ENCODE results near the gene LRRC26.
A peak's percentile ranks its signal among the peaks of the same experiment; 100 is the strongest.

Gene LRRC26

DNA sequence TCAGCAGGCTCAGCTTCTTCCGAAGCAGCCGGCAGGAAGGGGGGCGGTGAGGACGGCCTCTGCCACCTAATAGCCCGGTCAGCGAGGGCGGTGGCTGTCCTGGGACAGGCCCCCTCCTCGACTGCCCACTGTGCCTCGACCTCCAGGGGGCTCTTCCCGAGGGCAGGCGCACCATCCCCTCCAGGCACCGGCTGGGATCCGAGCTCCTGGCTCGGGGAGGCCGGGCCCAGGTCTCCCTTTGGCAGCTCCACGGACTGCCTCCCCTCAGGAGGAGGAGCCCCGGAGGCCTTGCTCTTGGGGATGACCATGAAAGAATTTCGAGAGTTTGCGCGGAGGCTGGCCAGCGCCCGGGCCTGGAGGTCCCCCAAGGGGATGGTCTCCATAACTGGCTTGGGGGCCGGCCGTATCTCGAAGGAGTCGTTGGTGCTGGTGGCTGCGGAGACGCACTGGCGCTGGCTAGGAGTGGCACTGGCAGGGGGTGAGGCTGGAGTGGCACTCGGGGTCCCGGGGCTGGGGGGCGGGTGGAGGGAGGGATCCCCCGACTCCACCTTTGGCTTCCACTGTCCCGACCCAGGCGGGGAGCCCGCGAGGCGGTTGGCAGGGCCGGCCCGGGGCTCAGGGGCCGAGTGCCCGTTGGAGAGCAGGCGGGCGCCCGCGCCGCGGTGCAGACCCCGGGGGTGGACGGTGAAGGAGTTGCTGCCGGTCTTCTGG, 29.7 kb upstream of the LRRC26 start:
- DNase-seq (ENCODE audit: low read depth in 1 of 2, low spot score in 1 of 2), result no peak

DNA sequence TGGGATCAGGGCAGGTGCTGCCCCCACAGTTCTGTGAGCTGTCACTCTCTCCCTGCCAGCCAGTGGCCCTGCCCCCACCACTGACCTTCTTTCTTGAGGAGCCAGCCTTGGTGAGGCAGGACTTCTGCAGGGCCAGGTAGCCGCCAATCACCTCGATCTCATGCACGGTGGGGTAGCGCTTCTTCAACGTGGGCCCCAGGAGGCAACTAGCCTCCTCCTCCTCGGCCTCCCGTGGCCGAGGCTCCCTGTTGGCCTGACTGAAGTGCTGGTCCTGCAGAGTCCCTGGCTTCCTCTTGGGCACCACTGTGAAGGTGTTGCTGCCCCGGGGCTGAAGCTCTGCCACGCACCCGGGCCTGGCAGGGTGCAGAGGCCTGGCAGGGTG, 29.0 kb upstream of the LRRC26 start:
- no peak for DNase-seq (ENCODE audit: low read depth in 1 of 2, low spot score in 1 of 2)

DNA sequence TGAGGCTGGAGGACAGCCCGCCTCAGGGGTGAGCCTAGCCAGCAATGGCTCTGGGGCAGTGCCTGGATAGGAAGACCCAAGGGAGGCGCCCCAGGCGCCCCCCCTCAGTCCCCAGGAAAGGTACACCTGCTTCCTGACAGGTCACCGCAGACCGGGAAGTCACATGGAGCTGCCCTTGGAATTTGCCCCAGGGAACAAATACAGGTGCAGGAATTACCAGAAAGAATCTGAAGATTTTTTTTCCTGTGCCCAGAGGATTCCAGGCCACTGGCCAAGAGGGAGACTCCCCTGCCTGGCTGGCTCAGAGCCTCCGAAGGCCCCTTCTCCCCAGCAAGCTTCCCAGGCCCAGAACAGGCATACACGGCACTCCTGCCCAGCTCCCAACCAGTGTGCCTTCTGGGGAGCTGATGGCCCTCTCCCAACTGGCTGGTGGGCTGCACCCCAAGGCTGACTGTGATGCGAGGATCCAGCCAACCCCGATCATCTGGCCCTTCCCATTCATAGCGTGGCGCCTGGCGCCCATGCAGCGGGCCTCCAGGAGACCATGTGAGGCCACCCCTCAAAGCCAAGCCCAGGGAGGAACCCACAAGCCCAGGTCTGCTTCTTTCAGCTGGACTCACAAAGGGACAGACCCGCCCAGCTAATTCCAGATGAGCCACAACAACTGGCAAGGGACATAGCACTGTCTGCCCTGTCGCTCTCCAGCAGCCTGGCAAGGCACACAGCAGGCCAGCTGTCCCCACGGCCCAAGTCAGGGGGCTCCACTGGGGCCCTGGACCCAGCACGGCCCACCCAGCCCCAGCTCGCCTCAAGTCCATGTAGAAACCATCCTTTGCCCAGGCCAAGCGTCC, 28.4 kb upstream of the LRRC26 start:
- DNase-seq (ENCODE audit: low read depth in 1 of 2, low spot score in 1 of 2), result no peak

DNA sequence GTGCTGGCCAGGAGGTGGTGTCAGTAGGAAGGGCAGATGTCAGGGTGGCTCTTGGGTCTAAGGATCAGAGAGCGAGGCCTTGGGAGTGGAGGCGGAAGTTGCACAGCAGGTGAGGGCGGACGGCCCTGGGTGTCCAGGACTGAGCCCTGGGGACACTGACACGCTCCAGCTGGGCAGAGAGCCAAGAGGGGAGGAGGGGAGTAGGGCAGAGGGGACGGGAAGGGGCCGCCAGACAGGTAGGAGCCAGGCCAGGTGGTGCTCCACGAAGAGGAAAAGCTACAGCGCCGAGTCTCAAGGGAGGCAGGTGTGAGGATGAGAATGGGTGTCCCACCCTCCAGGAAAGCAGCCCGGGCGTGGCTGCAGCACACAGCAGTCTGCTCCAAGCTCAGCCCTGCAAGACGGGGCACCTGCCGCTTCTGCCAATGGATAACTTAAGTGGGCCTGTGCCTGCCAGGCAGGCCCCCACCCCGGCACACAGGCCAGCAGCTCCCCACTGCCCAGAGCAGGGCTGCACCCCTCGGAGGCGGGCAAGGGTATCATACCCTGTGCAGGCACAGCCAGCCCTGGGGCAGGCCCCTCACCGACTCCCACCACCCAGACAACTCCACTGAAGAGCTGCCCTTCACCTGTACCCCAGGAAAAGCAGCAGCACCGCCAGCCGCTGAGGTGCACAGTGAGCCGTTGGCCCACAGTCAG, 25.8 kb upstream of the LRRC26 start:
- no peak for DNase-seq (ENCODE audit: low read depth in 1 of 2, low spot score in 1 of 2)

DNA sequence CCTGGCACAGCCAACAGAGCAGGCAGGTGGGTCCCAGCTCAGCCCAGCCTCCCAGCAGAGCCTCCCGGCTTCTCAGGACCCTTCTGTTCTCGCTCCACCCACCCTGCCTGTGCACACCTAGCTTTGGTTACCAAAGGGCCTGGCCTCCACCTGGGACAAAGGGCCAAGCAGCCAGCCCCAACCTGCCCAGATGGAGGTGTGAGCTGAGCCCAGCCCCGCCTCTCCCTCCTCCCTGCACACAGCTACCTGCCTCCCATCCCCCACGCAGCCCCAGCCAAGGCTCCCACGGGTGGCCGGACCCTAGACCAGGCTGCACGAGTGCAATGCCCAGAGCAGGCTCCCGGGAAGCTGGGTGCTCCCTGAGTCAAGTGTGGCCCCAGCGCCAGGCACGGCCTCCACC, 25.1 kb upstream of the LRRC26 start:
- no peak for DNase-seq (ENCODE audit: low read depth in 1 of 2, low spot score in 1 of 2)

DNA sequence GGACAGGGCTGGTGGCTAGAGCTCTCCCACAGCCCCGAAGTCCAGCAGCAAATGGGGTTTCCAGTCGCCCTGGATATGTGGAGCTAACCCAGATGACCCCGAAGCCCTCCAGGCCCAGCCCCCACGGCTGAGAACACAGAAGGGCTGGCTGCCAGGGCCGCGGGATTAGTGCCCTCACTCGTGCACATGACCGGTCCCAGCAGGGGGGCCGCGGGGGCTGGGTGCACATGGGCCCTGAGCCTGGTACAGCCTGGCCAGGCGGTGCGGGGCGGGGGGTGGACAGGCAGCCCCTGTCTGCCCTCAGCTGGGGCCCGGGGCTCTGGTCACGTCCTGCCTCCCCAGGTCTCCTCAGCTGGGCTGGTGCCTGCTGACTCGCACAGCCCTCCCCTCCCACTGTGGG, 24.5 kb upstream of the LRRC26 start:
- DNase-seq (ENCODE audit: low read depth in 1 of 2, low spot score in 1 of 2), result no peak

DNA sequence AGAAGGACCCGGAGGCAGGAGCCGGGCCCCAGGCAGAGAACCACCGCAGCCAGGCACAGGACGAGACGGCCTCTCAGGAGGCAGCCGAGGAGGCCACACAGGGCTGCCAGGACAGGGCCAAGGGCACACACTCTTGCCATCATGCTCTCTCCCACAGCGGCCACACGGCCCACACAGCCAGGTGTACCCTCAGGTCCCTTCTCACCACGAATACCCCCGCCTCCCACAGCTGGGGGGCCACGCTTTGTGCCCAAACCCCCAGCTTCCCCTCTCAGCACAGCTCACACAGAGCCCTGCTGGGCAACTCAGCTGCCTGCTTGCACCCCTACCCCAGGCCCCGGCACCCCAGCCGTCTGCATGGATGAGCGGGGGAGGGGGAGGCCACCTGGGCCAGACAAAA, 23.9 kb upstream of the LRRC26 start:
- DNase-seq (ENCODE audit: low read depth in 1 of 2, low spot score in 1 of 2), result no peak

DNA sequence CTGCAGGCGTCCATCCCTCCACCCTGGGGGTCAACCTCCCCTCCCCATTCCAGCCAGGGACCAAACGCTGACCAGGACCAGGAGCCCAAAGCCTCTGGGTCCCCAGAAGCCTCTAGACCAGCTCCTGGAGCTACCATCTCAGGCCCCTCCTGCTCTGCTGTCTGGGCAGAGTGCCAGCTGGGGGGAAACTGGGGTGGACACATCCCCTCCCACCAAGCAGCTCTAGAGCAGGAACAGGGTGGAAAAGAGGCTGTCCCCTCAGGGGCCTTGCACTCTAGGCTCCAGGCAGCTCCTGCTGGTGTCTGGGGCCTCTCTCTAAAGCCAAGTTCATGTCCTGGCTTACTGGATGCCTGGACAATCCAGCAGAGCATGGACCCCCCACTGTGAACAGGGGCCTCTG, 23.0 kb upstream of the LRRC26 start:
- DNase-seq (ENCODE audit: low read depth in 1 of 2, low spot score in 1 of 2), result no peak

DNA sequence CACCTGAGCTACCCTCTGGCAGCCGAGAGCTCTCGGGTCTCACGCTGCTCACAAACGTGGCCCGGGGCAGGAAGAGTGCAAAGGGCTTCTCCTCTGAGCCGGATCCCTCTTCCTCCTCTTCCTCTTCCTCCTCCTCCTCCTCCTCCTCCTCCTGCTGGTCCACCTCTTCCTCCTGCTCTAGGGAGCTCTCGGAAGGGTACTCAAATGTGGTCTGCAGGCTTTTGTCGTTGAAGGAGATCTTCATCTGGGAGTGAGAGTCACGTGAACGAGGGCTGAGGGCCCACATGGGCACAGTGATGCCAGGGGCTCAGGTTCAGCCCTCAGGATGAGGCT, 22.6 kb upstream of the LRRC26 start:
- DNase-seq (ENCODE audit: low read depth in 1 of 2, low spot score in 1 of 2), result no peak

DNA sequence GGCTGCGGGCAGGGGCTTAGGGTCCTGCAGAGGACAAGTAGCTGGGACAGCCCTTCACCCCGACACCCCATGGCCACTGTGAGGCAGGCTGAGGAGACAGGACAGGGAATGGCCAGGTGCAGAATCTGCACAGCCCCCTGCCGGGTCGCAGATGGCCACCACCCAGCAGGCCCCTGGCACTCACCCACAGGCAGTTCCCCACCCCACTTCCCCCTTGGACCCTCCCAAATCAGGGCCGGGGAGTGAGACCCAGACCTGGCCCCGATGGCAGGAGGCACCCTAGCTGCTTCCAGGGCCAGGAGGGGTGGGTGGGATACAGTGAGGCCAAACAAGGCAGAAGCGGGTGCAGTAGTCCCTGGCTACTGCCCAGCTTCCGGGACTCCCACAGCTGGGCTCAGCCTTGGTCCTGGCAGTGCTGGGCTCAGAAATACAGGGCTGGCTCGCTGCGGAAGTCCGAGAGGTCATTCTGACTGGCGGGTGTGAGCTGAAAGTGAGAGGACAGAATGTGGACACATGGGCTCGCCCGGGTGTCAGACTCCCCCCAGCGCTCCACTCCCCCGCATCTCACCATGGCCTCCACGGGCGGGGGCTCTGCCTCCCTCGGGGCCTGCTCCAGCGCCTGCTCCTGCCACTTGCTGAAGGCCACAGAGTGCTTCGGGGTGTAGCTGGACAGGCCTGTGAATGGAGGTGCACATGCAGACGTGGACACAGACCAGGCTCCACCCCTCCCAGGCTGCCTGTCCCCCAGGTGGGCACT, 22.0 kb upstream of the LRRC26 start:
- DNase-seq (ENCODE audit: low read depth in 1 of 2, low spot score in 1 of 2), result no peak

DNA sequence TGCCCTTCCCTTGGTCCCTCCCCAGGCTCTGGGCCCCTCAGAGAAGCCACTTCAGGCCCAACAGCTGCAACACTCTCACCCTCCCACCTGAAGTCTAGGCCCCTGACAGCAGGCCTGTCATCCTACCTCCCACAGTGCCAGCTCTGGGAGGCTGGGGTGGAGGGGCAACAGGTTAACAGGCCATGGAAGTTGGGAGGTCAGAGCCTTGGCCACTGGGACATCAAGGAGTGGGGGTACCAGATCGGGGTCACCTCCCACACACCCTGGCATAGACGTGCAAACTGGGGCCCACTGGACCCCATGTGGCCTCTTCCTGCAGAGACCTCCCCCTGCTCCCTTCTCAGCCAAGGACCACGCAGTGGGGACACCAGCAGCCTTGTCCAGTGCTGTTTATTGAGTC, 21.4 kb upstream of the LRRC26 start:
- no peak for DNase-seq (ENCODE audit: low read depth in 1 of 2, low spot score in 1 of 2)

DNA sequence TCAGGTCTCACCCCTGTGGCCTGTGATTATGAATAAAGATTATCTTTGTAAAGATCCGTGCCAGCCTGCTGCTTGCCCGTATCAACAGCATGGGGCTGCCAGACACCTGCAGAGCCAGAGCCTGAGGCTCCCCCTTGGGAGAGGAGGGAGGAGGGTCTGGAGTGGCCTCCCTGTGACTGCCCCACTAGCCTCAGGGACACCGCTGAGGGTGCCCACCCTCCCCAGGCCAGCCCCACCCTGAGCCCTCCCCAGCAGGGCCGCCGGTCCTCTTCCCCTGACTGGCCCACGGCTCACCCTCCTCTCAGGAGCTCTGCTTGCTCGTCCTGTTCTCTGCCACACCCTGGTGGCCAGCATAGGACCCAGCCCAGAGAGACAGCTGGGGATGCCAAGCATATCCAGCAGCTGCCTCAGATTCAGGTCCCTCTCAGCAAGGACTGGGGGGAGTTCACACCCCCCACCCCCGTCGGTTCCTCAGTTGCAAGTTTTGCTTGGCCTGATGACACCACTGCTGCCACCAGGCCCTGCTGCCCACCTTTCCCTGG, 20.5 kb upstream of the LRRC26 start:
- no peak for DNase-seq (ENCODE audit: low read depth in 1 of 2, low spot score in 1 of 2)

DNA sequence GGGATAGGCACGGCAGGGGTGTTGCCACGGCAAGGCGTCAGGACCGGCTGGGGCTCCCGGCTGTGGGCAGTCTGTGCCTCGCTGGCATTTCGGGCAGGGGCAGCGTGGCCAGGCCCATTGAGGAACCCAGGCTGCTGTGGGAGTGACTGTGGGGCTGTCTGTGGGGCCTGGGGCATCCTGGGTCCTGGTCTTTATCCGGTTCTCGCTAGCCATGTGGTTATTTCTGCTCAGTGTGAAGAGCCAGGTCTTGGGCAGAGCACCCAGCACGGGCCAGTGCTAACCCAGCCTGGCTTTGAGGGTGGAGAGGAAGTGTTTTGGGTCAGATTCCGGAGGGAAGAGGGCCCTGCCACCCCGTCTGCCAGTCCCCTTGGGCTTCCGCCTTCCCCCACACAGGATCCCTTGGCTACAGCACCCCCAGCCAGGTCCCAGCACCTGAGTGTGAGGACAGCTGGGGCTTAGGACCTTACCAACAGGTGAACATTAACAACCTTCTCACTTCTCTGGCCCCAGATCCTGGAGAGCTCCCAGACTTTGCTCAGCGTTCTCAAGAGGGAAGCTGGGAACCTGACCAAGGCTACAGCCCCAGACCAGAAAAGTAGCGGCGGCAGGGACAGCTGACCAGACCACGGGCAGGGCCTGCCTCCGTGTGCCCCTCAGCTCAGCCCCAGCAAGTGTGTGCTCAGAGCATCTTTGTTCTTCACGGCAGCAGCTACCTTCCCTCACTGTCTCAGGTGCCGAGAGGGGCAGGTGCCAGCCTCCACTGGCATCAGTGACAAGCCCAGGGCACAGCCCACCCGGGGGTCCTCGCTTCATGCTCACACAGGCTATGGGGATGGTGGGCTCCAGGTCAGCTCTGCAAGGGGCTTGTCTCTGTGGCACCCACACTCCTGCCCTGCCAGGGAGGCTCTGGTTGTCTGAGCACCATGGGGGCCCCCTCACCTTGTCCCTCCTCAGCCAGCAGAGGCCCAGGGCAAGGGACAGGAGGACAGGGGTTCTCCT, 19.7 kb upstream of the LRRC26 start:
- no peak for DNase-seq (ENCODE audit: low read depth in 1 of 2, low spot score in 1 of 2)

DNA sequence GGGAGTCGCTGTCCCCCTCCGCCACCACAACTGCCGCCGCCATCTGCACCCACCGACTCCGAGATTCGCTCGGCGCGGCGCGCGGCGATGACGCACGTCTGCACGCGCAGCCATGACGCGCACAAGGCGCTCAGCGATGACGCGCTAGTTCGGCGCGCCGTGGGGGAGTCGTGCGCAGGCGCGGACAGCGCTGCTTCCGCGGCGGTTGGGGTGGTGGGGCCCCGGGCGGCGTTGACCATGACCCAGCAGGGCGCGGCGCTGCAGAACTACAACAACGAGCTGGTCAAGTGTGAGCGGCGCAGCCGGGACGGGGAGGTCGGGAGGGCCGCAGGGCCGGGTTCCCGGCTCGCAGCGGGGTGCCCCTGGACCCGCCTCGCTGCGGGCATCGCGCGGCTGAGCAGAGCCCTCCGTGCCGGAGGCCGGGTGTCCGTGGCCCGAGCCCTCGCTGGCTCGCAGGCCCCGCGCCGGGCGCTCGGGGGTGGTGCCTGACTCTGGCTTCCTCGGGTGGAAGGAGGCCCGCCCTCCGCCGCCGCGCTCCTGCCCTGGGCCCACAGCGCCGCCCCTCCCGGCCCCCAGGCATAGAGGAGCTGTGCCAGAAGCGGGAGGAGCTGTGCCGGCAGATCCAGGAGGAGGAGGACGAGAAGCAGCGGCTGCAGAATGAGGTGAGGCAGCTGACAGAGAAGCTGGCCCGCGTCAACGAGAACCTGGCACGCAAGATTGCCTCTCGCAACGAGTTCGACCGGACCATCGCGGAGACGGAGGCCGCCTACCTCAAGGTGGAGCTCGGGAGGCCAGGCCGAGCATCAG, 18.8 kb upstream of the LRRC26 start, which contains the start of the genes ANAPC2 and SSNA1:
TSS of gene ANAPC2 (minus strand) at position 71 of the 807 bp plus-strand sequence. CDS start at position 43, 28 bp downstream.
TSS of gene SSNA1 (plus strand) at position 187 of the 807 bp plus-strand sequence. CDS start at position 238, 51 bp downstream.
- DNase-seq (ENCODE audit: low read depth in 1 of 2, low spot score in 1 of 2), result peak; percentile 87 to 91

DNA sequence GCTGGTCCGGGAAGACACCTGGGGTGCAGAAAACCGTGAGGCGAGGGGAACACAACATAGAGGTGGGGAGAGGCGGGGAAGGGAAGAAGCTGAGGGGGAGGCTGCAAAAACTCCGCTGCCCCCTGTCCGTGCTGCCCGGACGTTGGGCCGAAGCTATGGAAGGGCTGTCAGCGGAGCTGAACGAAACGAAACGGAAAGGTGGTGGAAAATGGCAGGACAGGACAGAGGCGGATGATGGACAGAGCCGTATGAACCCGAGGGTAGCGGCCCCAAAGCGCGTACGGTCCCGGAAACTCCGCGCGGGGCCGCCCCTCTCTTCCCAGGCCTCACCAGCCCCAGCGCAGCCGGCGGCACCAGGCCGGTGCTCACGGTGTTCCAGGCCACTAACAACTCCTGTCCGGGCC, 18.2 kb upstream of the LRRC26 start:
- DNase-seq (ENCODE audit: low read depth in 1 of 2, low spot score in 1 of 2), result no peak

DNA sequence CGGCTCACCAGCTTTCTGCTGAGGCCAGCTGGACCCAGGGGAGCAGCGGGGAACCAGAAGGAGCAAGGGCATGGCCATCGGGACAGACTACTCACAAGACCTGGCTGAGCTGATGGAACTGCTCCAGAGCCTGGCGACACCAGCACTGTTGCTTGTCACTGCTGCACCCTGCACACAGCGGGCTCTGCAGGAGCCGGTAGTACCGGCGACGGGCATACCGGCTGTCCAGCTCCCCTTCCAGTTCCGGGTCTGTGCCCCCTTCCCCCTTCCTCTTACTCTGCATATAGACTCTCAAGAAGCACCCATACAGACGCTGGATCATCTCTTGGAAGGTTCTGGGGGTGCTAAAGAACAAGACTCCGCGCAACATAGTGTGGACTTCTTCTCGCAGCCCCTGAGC, 17.5 kb upstream of the LRRC26 start:
- DNase-seq (ENCODE audit: low read depth in 1 of 2, low spot score in 1 of 2), result no peak

DNA sequence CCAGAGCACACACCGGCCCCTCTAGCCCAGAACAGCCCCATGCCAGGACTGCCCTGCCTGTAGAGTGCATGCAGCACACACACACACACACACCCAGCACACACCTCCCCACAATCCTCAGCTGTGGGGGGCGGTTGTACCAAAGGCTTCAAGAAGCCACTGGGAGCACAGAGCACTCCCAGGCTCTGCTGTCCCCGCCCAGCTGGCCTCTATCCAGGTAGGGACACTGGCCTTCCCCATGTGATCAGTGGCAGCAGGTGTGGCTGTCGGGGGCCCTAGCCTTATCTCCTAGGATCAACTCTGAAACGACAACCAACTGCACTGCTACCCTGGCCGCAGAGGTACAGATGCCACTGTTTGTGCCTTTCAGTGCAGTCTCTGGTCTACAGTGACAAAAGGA, 16.5 kb upstream of the LRRC26 start:
- DNase-seq (ENCODE audit: low read depth in 1 of 2, low spot score in 1 of 2), result no peak

DNA sequence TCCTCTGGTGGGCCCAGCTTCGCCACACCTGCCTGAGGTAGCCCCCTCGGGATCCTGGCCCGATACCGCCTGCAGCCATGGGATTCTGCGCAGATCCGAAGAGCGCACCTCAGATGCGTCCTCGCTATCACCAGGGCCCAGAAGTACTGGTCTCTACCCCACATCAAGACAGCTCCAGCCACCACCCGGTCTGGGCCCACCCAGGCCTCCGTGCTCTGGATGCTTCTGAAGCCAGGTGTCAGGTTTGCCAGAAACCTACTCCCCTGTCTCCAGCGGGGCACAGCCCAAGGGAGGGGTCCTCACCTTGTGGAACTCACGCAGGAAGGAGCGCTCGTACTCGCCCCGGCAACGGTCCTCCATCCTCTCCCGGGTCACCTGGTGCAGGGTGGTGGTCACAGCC, 16.1 kb upstream of the LRRC26 start:
- no peak for DNase-seq (ENCODE audit: low read depth in 1 of 2, low spot score in 1 of 2)
